Endothelial cell of umbilical vein (primary cell): ENCODE results near the gene SPAG17. TPM values are rescaled to one million over a fixed set of nuclear protein-coding genes. Genes with fewer than 3 reads are reported as not detected.

Experiments used
- BruUV-seq: library from RNA; stranded (reverse); fragments of 400-500 nt; replicated peaks from 2 replicates; lab custom pipeline; 2021; lab: Mats Ljungman, UMichigan
- CTCF ChIA-PET: fragments of 300-600, 350-600 bp; sonication (Branson Sonifier 250); formaldehyde crosslinking; loops from one replicate; lab custom pipeline; 2021; ENCODE audit warnings: antibody characterized with exemption, inconsistent platforms; lab: Charles Lee
- POLR2A ChIA-PET: fragments of 300-600, 350-600 bp; sonication (Branson Sonifier 250); formaldehyde crosslinking; loops from one replicate; lab custom pipeline; 2021; ENCODE audit warnings: antibody characterized with exemption, inconsistent platforms; lab: Charles Lee
- DNase-seq: peaks from one replicate; pipeline ENCODE4 v3.0.0-alpha.2; 2011; ENCODE audit warnings: low read depth, low spot score
- FAIRE-seq: peaks from 2 replicates; lab custom pipeline; 2011; peaks lifted over from hg19 to GRCh38; lab: Jason Lieb, UNC
- H2AFZ ChIP-seq: 2 replicates; pipeline ENCODE4 v1.6.0; 2012; ENCODE audit warnings: low read depth, low read length, control low read depth, inconsistent platforms
- H3K27ac ChIP-seq: 2 replicates; pipeline ENCODE4 v1.5.1; 2011; ENCODE audit warnings: low read depth, mild to moderate bottlenecking, control low read depth, low read length, moderate library complexity; ENCODE audit not compliant: insufficient read depth
- H3K27me3 ChIP-seq, 2 experiments: 2 replicates each; pipeline versions ENCODE4 v1.6.0 to v1.6.1; 2011; ENCODE audit warnings: low read length in 2 of 2, mixed read lengths in 1 of 2; ENCODE audit not compliant: control insufficient read depth in 2 of 2, insufficient read depth in 2 of 2
- H3K36me3 ChIP-seq, 2 experiments: 2 replicates in 1 of 2; 3 replicates in 1 of 2; pipeline ENCODE4 v1.5.1; 2011; ENCODE audit warnings: low read length in 2 of 2, mild to moderate bottlenecking in 1 of 2, moderate library complexity in 1 of 2; ENCODE audit not compliant: control insufficient read depth in 2 of 2, insufficient read depth in 2 of 2; ENCODE audit errors: extremely low read depth in 1 of 2
- H3K4me1 ChIP-seq: 3 replicates; pipeline ENCODE4 v1.5.1; 2011; ENCODE audit warnings: mild to moderate bottlenecking, low read length; ENCODE audit not compliant: control insufficient read depth, insufficient read depth; ENCODE audit errors: extremely low read depth
- H3K4me2 ChIP-seq: 2 replicates; pipeline ENCODE4 v1.6.1; 2011; ENCODE audit warnings: low read length, control low read depth, mixed read lengths; ENCODE audit not compliant: insufficient read depth
- H3K4me3 ChIP-seq, 3 experiments: fragments of 200-600 bp in 1 of 3; sonication (generic), shearing (Covaris generic) in 1 of 3; replicated peaks in 1 of 3; 2 replicates each; pipeline ENCODE4 v1.5.1; 2011 to 2016; ENCODE audit warnings: control low read depth in 3 of 3, low read length in 3 of 3, mild to moderate bottlenecking in 2 of 3, inconsistent platforms in 1 of 3, low read depth in 1 of 3, moderate library complexity in 1 of 3; ENCODE audit not compliant: insufficient read depth in 1 of 3
- H3K79me2 ChIP-seq: 2 replicates; pipeline ENCODE4 v1.6.0; 2012; ENCODE audit warnings: low read length, inconsistent platforms; ENCODE audit not compliant: control insufficient read depth, insufficient read depth
- H3K9ac ChIP-seq: replicated peaks from 2 replicates; pipeline ENCODE3; 2011; ENCODE audit warnings: low read length, control low read depth; ENCODE audit not compliant: insufficient read depth; ENCODE audit errors: extremely low read depth
- H3K9me1 ChIP-seq: replicated peaks from 3 replicates; pipeline ENCODE4 v1.6.0; 2011; ENCODE audit warnings: mild to moderate bottlenecking, low read length; ENCODE audit not compliant: control insufficient read depth, insufficient read depth; ENCODE audit errors: extremely low read depth
- H3K9me3 ChIP-seq: replicated peaks from 2 replicates; pipeline ENCODE4 v1.5.1; 2012; ENCODE audit warnings: low read length, inconsistent platforms; ENCODE audit not compliant: control insufficient read depth, insufficient read depth
- H4K20me1 ChIP-seq: replicated peaks from 2 replicates; pipeline ENCODE3; 2011; ENCODE audit warnings: mild to moderate bottlenecking, low read length; ENCODE audit not compliant: control insufficient read depth, insufficient read depth; ENCODE audit errors: extremely low read depth
- CTCF ChIP-seq, 2 donors: IDR thresholded peaks; 1 replicate in 1 of 2; 2 replicates in 1 of 2; pipeline ENCODE4 v1.5.1; 2011; ENCODE audit warnings: low read length in 2 of 2, mild to moderate bottlenecking in 2 of 2, moderate library complexity in 2 of 2, control low read depth in 1 of 2, inconsistent platforms in 1 of 2, low read depth in 1 of 2; ENCODE audit not compliant: insufficient read depth in 1 of 2; ENCODE audit errors: extremely low read depth in 1 of 2
- EZH2 ChIP-seq: IDR thresholded peaks from 2 replicates; pipeline ENCODE4 v1.6.1; 2012; ENCODE audit warnings: borderline replicate concordance, low read depth, mild to moderate bottlenecking, moderate library complexity, low read length, inconsistent platforms; ENCODE audit not compliant: severe bottlenecking
- FOS ChIP-seq: IDR thresholded peaks from 2 replicates; pipeline ENCODE4 v1.6.1; 2011; ENCODE audit warnings: mild to moderate bottlenecking, low read length, moderate library complexity, borderline replicate concordance; ENCODE audit not compliant: insufficient read depth
- GATA2 ChIP-seq: IDR thresholded peaks from 2 replicates; pipeline ENCODE4 v1.7.0; 2011; ENCODE audit warnings: low read depth, mild to moderate bottlenecking, moderate library complexity, mixed read lengths, low read length; ENCODE audit not compliant: insufficient read length, insufficient read depth
- JUN ChIP-seq: IDR thresholded peaks from 2 replicates; pipeline ENCODE4 v1.6.1; 2011; ENCODE audit warnings: borderline replicate concordance, low read depth; ENCODE audit not compliant: insufficient read length, insufficient read depth
- MAX ChIP-seq: IDR thresholded peaks from 2 replicates; pipeline ENCODE4 v1.6.1; 2011; ENCODE audit not compliant: insufficient read depth, insufficient read length
- MYC ChIP-seq: IDR thresholded peaks from one replicate; pipeline ENCODE4 v1.6.1; 2011; ENCODE audit warnings: mild to moderate bottlenecking, low read depth, low read length
- POLR2A ChIP-seq: IDR thresholded peaks from 2 replicates; pipeline ENCODE4 v1.6.1; 2012; ENCODE audit warnings: low read depth, mild to moderate bottlenecking, control low read depth, low read length
- POLR2AphosphoS5 ChIP-seq: IDR thresholded peaks from 2 replicates; pipeline ENCODE4 v1.6.1; 2012; ENCODE audit warnings: low read depth, mild to moderate bottlenecking, control low read depth, low read length, moderate library complexity; ENCODE audit not compliant: insufficient read depth
- dilution Hi-C: fragments of 300-500 bp; cut with MboI; formaldehyde crosslinking; loops from one replicate; pipeline ENCODE4 v1.15.0; 2019; ENCODE audit warnings: low sequenced_read_pairs; ENCODE audit not compliant: extremely low pct_ligation_motif_present
- intact Hi-C: fragments of 100-400 bp; cut with micrococcal nuclease; formaldehyde crosslinking; loops from one replicate; pipeline ENCODE4 v1.10.0; 2022
- polyA plus RNA-seq, 4 experiments: library from polyadenylated mRNA; depleted of rRNA in 3 of 4; stranded (reverse) in 3 of 4; unstranded in 1 of 4; fragments of >200 nt; gene quantifications; 2 replicates each; pipeline versions ENCODE4 v1.2.1 to v1.2.3, GENCODE V29; 2011 to 2012; ENCODE audit warnings: missing spikeins in 1 of 4
- total RNA-seq: library from RNA; stranded (reverse); gene quantifications from 2 replicates; pipeline ENCODE4 v1.2.3, GENCODE V29; 2021

The SPAG17 gene
- total and polyA plus RNA-seq, 2 donors (not counting 3 experiments of a cell fraction or from before 2014, with no cell fraction given): not detected

- POLR2A ChIA-PET: no interaction called here
- Histone ChIP-seq H3K9me3 (no peaks in the 10 kb centered on the region), H3K9me1 (no peaks in the 10 kb centered on the region), H3K4me3 (no peak overlapping the region), H3K9ac (no peak overlapping the region), H3K79me2 (no peaks in the 10 kb centered on the region), H3K27ac (no peak overlapping the region), H4K20me1 (no peaks in the 10 kb centered on the region), H3K36me3 (no peaks in the 10 kb centered on the region), H3K4me1 (no peaks in the 10 kb centered on the region), H2AFZ (no peak overlapping the region), H3K4me2 (no peak overlapping the region), H3K27me3 (no peaks in the 10 kb centered on the region)
- dilution Hi-C loops (no loop called here), intact Hi-C loops (no loop called here)
- CTCF ChIA-PET: interaction anchor here (0.9 kb wide), 1 partner anchor 17 kb away, joined by 4 read pairs; no protein-coding TSS in a partner anchor
- no TSS peak for BruUV-seq
- TF ChIP-seq JUN (no peak), MAX (no peak), POLR2A (no peak), CTCF (IDR thresholded peaks at IDR 0.05; ENCODE audit: extremely low read depth in 1 of 2, insufficient read depth in 1 of 2, low read depth in 1 of 2, low read length in 2 of 2) (no peak), EZH2 (no peak), FOS (no peak), GATA2 (no peak), MYC (no peak), POLR2AphosphoS5 (no peak)
- no peak for FAIRE-seq
- DNase-seq: no peak
Observed at GRCh38 chr1:118012515-118013124, 172.4 kb downstream of the SPAG17 start.
